Measurements from ENCODE around the gene TMED8.
"Not testable (repeated sequence)": the region's sequence is repeated elsewhere in the genome, so short reads cannot be mapped to it uniquely, and the experiment has no call there.

The TMED8 gene

DNA sequence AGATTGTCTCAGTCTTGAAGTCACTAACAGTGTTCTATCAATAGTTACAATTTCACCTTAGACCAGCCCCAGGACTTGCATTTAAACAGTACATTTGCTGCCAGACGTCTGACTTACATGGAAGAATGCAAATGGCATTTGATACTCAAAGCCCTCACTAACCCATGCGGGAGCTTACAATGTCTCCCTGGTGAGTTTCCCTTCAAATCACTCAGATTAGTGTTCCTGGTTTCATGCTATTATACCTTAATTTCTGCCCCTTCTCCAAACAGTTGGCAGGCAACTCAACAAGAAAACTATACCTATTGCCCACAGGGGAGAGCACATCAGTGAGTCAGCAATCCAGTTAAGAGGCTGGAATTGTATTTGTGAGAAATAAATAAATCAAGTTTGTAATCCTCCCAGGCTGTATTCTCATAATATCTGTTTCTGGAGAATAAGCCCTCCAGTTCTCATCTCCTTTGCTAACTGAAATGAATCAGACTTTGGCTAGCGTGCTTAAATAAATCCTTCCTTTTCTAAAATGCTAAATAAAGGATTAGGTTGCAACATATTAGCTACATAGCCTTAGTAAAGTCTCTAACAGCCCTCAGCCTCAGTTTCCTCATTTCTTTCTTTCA, 32.4 kb downstream of the TMED8 start:
- Histone ChIP-seq H3K27ac (no peak overlapping the region), H3K4me3 (no peak overlapping the region)
- no peak for DNase-seq (ENCODE audit: low spot score)
- TF ChIP-seq, protein P1, sequence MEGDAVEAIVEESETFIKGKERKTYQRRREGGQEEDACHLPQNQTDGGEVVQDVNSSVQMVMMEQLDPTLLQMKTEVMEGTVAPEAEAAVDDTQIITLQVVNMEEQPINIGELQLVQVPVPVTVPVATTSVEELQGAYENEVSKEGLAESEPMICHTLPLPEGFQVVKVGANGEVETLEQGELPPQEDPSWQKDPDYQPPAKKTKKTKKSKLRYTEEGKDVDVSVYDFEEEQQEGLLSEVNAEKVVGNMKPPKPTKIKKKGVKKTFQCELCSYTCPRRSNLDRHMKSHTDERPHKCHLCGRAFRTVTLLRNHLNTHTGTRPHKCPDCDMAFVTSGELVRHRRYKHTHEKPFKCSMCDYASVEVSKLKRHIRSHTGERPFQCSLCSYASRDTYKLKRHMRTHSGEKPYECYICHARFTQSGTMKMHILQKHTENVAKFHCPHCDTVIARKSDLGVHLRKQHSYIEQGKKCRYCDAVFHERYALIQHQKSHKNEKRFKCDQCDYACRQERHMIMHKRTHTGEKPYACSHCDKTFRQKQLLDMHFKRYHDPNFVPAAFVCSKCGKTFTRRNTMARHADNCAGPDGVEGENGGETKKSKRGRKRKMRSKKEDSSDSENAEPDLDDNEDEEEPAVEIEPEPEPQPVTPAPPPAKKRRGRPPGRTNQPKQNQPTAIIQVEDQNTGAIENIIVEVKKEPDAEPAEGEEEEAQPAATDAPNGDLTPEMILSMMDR (IDR thresholded peaks at IDR 0.05) = no peak

DNA sequence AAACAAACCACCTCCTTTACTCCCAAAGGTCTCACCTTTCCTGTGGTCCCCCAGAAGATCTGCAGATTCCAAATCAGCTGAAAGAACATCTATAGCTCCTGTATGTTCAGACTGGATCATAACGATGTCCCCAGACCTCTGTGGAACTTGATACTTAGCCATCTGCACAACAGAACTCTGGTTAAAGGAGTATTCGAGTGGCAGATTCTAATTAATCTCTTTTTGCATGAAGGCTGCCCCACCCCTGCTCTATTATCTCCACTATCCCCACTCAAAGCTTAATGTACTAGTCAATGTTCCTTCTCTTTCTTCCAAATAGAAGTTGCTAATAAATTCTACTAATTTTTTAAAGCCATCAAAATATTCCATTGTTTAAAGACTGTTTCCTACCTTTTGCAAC, 33.2 kb downstream of the TMED8 start:
- H3K4me3 ChIP-seq = no peak overlapping the region
- TF ChIP-seq, protein P1 (IDR thresholded peaks at IDR 0.05) = no peak
- H3K27ac ChIP-seq = no peak overlapping the region
- DNase-seq (ENCODE audit: low spot score) = no peak

DNA sequence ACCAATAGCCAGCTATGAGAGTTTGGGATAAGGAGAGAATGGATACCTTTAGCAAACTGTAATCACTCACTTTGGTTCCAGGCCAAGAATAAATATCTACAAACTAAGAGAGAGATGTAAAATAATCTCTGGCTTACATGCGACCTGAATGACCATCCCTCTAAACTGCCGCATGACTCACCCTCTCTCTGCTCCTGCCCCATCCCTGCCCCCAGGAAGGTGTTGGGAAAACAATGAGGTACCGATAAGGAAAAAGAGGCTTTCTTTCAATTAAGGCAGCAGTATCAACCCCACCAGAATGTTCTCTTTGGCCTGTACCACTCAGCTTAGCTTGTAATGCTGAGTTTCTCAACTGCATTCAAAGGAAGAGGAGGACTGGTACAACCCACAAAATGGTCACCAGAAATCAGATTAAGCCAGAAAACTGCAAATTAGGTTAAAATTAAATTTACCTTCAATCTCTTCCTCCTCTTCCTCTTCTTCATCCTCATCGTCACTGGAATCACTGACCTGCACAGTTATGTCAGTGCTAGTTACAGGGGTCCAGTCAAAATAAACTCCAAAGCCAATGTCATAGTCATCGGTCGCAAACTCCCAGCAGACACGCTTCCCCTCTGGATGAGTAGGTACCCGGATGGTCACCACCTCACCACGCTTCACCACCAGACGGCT, 34.0 kb downstream of the TMED8 start:
- DNase-seq (ENCODE audit: low spot score) = no peak
- TF ChIP-seq, protein P1 (IDR thresholded peaks at IDR 0.05) = no peak
- no peak overlapping the region for H3K27ac ChIP-seq

DNA sequence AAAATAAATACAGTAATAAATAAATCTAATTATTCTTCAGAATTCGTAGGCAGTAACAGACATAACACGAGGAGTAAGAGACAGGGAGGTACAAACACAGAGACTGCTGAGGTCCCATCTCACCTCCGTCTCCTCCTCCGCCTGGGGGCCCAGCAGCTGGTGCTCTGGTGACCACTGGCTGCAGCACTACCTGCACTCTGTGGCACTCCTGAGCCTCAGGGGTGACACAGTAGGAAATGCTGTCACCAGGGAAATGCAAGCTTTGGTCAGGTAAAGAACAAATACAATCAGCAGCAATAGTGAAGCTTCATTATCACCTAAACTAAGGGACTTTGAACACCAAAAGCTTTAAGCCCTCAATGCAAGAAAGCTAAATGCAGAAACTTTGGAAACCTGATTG, 36.5 kb downstream of the TMED8 start:
- no peak for DNase-seq (ENCODE audit: low spot score)
- Histone ChIP-seq H3K4me3 (no peak overlapping the region), H3K27ac (no peak overlapping the region)
- TF ChIP-seq, protein P1 (IDR thresholded peaks at IDR 0.05) = no peak

More for the DNA sequence above, 34.0 kb downstream of the TMED8 start:
- no peak overlapping the region for H3K4me3 ChIP-seq

DNA sequence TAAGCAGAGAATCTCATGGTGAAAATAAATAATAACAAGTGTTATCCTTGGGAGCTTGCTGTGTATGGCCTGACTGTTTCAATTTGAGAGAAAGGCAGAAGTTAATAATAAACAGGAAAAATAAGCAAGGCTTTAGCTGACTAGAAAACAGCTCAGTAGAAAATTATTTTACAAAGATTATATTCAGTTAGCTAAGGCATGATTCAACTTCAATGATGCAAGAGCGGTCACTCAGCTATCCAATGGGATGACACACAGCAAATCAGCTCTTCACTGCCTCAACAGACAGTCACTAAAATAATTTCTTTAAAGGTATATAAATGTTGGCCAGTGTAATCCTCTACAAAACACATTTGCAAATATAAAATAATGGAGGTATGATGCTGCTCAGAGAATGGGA, 37.5 kb downstream of the TMED8 start:
- TF ChIP-seq, protein P1 (IDR thresholded peaks at IDR 0.05) = no peak
- H3K27ac ChIP-seq = no peak overlapping the region
- no peak overlapping the region for H3K4me3 ChIP-seq
- DNase-seq (ENCODE audit: low spot score) = no peak

DNA sequence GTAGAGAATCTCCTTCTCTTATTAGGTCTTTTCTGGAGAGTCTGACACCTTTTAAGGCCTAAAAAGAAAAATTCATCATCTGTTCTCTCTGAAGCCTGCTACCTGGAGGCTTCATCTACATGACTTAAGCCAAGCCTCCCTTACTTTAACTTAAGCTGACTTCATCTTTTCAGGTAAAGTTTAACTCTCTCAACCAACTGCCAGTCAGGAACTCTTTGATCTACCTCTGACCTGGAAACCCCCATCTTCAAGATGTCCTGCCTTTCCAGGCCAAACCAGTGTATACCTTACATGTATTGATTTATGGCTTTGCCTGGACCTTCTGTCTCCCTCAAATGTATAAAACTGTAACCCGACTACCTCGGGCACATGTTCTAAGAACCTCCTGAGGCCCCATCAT, 38.6 kb downstream of the TMED8 start:
- Histone ChIP-seq H3K4me3 (no peak overlapping the region), H3K27ac (no peak overlapping the region)
- DNase-seq (ENCODE audit: low spot score) = no peak
- TF ChIP-seq, protein P1 (IDR thresholded peaks at IDR 0.05) = no peak

DNA sequence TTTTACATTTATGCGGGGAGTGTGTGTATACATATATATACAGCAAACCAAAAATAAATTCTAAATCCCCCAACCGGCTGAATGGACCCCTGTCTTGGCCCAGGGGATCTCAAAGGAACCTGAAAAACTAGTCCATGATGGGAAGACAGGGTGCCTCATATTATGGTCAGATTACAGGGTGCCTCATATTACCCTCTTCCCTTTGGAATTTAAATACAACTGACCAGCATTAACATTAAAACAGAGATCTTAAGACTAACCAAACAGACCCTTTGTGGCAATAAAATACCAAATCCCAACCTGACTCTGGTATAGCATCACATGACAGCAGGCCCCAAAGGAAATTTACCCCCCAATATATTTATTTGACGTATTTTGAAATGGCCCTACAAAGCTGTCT, 39.0 kb downstream of the TMED8 start:
- TF ChIP-seq, protein P1 (IDR thresholded peaks at IDR 0.05) = no peak
- no peak for DNase-seq (ENCODE audit: low spot score)
- no peak overlapping the region for H3K27ac ChIP-seq
- H3K4me3 ChIP-seq = no peak overlapping the region

DNA sequence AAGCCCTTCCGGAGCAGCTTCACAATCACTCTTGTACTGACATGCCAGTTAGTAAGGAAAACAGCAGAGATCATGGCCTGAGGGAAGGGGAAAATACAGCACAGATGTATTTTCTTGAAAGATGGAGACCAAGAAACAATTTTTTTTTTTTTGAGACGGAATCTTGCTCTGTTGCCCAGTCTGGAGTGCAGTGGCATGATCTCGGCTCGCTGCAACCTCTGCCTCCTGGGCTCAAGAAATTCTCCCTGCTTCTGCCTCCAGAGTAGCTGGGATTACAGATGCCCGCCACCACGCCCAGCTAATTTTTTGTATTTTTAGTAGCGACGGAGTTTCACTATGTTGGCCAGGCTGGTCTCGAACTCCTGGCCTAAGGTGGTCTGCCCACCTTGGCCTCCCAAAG, 39.6 kb downstream of the TMED8 start:
- not testable (repeated sequence) for H3K4me3 ChIP-seq; H3K27ac ChIP-seq; DNase-seq (ENCODE audit: low spot score)

Measured in coronary artery (tissue), 2 donors.